ENCODE results near the gene SYNGR3. TPM values are rescaled to one million over a fixed set of nuclear protein-coding genes. Genes with fewer than 3 reads are reported as not detected.

Gene SYNGR3
- total RNA-seq = 5.4 and 7.6 TPM in 2 replicates

GRCh38 chr16:1989209-1990100, at the start of gene SYNGR3:
SYNGR3 (plus strand) TSS chr16:1989970; CDS start chr16:1990103, 133 bp downstream.

GRCh38 chr16:1942810-1943726, 46.7 kb upstream of the SYNGR3 start, which contains the start of gene MSRB1:
MSRB1 (minus strand) TSS chr16:1943199; CDS start chr16:1943156, 43 bp downstream.

GRCh38 chr16:1959269-1960039, 30.3 kb upstream of the SYNGR3 start, which contains the start of gene NDUFB10:
NDUFB10 (plus strand) TSS chr16:1959538; CDS start chr16:1959625, 87 bp downstream.

GRCh38 chr16:1964506-1965395, 25.0 kb upstream of the SYNGR3 start, which contains the start of gene RPS2:
RPS2 (minus strand) TSS chr16:1964826; CDS start chr16:1964625, 201 bp downstream.

GRCh38 chr16:1966460-1966859, 23.3 kb upstream of the SYNGR3 start, which contains the start of gene RNF151:
RNF151 (plus strand) TSS chr16:1966856; CDS start chr16:1966882, 26 bp downstream.

GRCh38 chr16:1971796-1972489, 17.8 kb upstream of the SYNGR3 start, which contains the start of gene TBL3:
TBL3 (plus strand) TSS chr16:1972053; CDS start chr16:1972165, 112 bp downstream.

GRCh38 chr16:1981398-1981836, 8.4 kb upstream of the SYNGR3 start, which contains the start of gene NOXO1:
NOXO1 (minus strand) TSS chr16:1981469; CDS start chr16:1981179, 290 bp downstream.

GRCh38 chr16:1983544-1984346, 6.0 kb upstream of the SYNGR3 start, which contains the start of gene GFER:
GFER (plus strand) TSS chr16:1984193; CDS start chr16:1984219, 26 bp downstream.

GRCh38 chr16:2009791-2010510, 20.2 kb downstream of the SYNGR3 start, which contains the start of gene ZNF598:
ZNF598 (minus strand) TSS chr16:2009821.

GRCh38 chr16:2019518-2019920, 29.7 kb downstream of the SYNGR3 start, which contains the start of gene NPW:
NPW (plus strand) TSS chr16:2019785.

GRCh38 chr16:2026461-2027023, 36.8 kb downstream of the SYNGR3 start, which contains the start of gene NHERF2:
NHERF2 (plus strand) TSS chr16:2026902; CDS start chr16:2027006, 104 bp downstream.

Other genes with a start within 250 kb of the SYNGR3 start
- gene NME3, start 218.4 kb upstream of the SYNGR3 start, total RNA-seq = 70.7 and 98.0 TPM in 2 replicates
- 3.2 and 8.9 TPM in 2 replicates for gene EME2, start 217.2 kb upstream of the SYNGR3 start, total RNA-seq
- 96.9 and 118 TPM in 2 replicates for gene MRPS34, start 216.8 kb upstream of the SYNGR3 start, total RNA-seq
- 25.3 and 62.7 TPM in 2 replicates for gene SPSB3, start 207.4 kb upstream of the SYNGR3 start, total RNA-seq
- gene NUBP2, start 207.0 kb upstream of the SYNGR3 start, total RNA-seq = 112 and 137 TPM in 2 replicates
- gene IGFALS, start 196.3 kb upstream of the SYNGR3 start, total RNA-seq = not detected in 2 replicates
- gene HAGH, start 163.1 kb upstream of the SYNGR3 start, total RNA-seq = 13.3 and 24.7 TPM in 2 replicates
- 22.0 and 61.2 TPM in 2 replicates for gene FAHD1, start 162.8 kb upstream of the SYNGR3 start, total RNA-seq
- 0.08 TPM in 1 of 2 replicates, not detected in the other for gene MEIOB, start 117.8 kb upstream of the SYNGR3 start, total RNA-seq
- gene HS3ST6, start 71.6 kb upstream of the SYNGR3 start, total RNA-seq = not detected in 2 replicates
- 7.4 and 10.2 TPM in 2 replicates for gene MSRB1, start 46.8 kb upstream of the SYNGR3 start, total RNA-seq
- gene RPL3L, start 35.3 kb upstream of the SYNGR3 start, total RNA-seq = not detected in 2 replicates
- 289 and 350 TPM in 2 replicates for gene NDUFB10, start 30.4 kb upstream of the SYNGR3 start, total RNA-seq
- 3,892 and 6,799 TPM in 2 replicates for gene RPS2, start 25.1 kb upstream of the SYNGR3 start, total RNA-seq
- gene RNF151, start 23.1 kb upstream of the SYNGR3 start, total RNA-seq = not detected in 2 replicates
- 51.7 and 71.4 TPM in 2 replicates for gene TBL3, start 17.9 kb upstream of the SYNGR3 start, total RNA-seq
- gene NOXO1, start 8.5 kb upstream of the SYNGR3 start, total RNA-seq = not detected in 2 replicates
- 15.6 and 25.9 TPM in 2 replicates for gene GFER, start 5.8 kb upstream of the SYNGR3 start, total RNA-seq
- 33.7 and 41.0 TPM in 2 replicates for gene ZNF598, start 19.9 kb downstream of the SYNGR3 start, total RNA-seq
- gene NPW, start 29.8 kb downstream of the SYNGR3 start, total RNA-seq = 5.6 and 6.6 TPM in 2 replicates
- gene NHERF2, start 36.9 kb downstream of the SYNGR3 start, total RNA-seq = 56.8 and 85.8 TPM in 2 replicates
- gene NTHL1, start 57.9 kb downstream of the SYNGR3 start, total RNA-seq = 25.9 and 28.7 TPM in 2 replicates
- gene TSC2, start 58.0 kb downstream of the SYNGR3 start, total RNA-seq = 33.1 and 51.4 TPM in 2 replicates
- gene PKD1, start 145.9 kb downstream of the SYNGR3 start, total RNA-seq = 72.0 and 175 TPM in 2 replicates
- 0.91 and 3.3 TPM in 2 replicates for gene RAB26, start 158.7 kb downstream of the SYNGR3 start, total RNA-seq
- gene TRAF7, start 165.8 kb downstream of the SYNGR3 start, total RNA-seq = 65.8 and 73.5 TPM in 2 replicates
- under 0.01 and 0.08 TPM in 2 replicates for gene CASKIN1, start 206.6 kb downstream of the SYNGR3 start, total RNA-seq
- gene MLST8, start 215.5 kb downstream of the SYNGR3 start, total RNA-seq = 38.7 and 61.3 TPM in 2 replicates
- gene BRICD5, start 220.9 kb downstream of the SYNGR3 start, total RNA-seq = 0.13 and 1.2 TPM in 2 replicates
- gene PGP, start 224.9 kb downstream of the SYNGR3 start, total RNA-seq = 4.1 and 16.3 TPM in 2 replicates
- gene E4F1, start 233.6 kb downstream of the SYNGR3 start, total RNA-seq = 16.4 and 37.3 TPM in 2 replicates
- gene DNASE1L2, start 246.5 kb downstream of the SYNGR3 start, total RNA-seq = 0.13 and 6.4 TPM in 2 replicates